ENCODE results near the gene ZSWIM3.
"Not testable (repeated sequence)": the region's sequence is repeated elsewhere in the genome, so short reads cannot be mapped to it uniquely, and the experiment has no call there.

The ZSWIM3 gene

GRCh38 chr20:45890985-45891983 is 33.9 kb downstream of the ZSWIM3 start, which contains the start of the genes CTSA and NEURL2:
TSS of gene CTSA (plus strand) at chr20:45891335. CDS start at chr20:45891569, 234 bp downstream.
TSS of gene NEURL2 (minus strand) at chr20:45891208. CDS start at chr20:45890991, 217 bp downstream.
- peak; percentile 68 to 89 (median 79) for DNase-seq

GRCh38 chr20:45892049-45892825 is 34.8 kb downstream of the ZSWIM3 start:
- no peak for DNase-seq

- peak in 2 of 5 experiments; percentile 46 to 63 for DNase-seq
Observed at GRCh38 chr20:45892828-45893500, 35.5 kb downstream of the ZSWIM3 start.

- DNase-seq = no peak
Observed at GRCh38 chr20:45893831-45894230, 36.4 kb downstream of the ZSWIM3 start.

GRCh38 chr20:45894797-45895196 is 37.4 kb downstream of the ZSWIM3 start:
- no peak for DNase-seq

GRCh38 chr20:45896641-45897161 is 39.3 kb downstream of the ZSWIM3 start:
- DNase-seq = no peak

- no peak for DNase-seq
Observed at GRCh38 chr20:45897289-45897688, 39.9 kb downstream of the ZSWIM3 start.

- no peak for DNase-seq
Observed at GRCh38 chr20:45897692-45898091, 40.3 kb downstream of the ZSWIM3 start.

- no peak for DNase-seq
Observed at GRCh38 chr20:45898285-45898684, 40.9 kb downstream of the ZSWIM3 start.

GRCh38 chr20:45899046-45899835 is 41.8 kb downstream of the ZSWIM3 start:
- no peak for DNase-seq

GRCh38 chr20:45901332-45901731 is 43.9 kb downstream of the ZSWIM3 start:
- DNase-seq = not testable (repeated sequence)

GRCh38 chr20:45902199-45902701 is 44.8 kb downstream of the ZSWIM3 start:
- DNase-seq = no peak

GRCh38 chr20:45904583-45905504 is 47.4 kb downstream of the ZSWIM3 start:
- no peak for DNase-seq

- no peak for DNase-seq
Observed at GRCh38 chr20:45905505-45906079, 48.2 kb downstream of the ZSWIM3 start.

GRCh38 chr20:45907219-45907948 is 50.0 kb downstream of the ZSWIM3 start:
- DNase-seq = no peak

- no peak for DNase-seq
Observed at GRCh38 chr20:45908084-45908483, 50.7 kb downstream of the ZSWIM3 start.

GRCh38 chr20:45909336-45909808 is 52.0 kb downstream of the ZSWIM3 start:
- no peak for DNase-seq

GRCh38 chr20:45909817-45910669 is 52.6 kb downstream of the ZSWIM3 start:
- no peak for DNase-seq
